Upper lobe of left lung (tissue), 4 donors: ENCODE measurements around the gene CSNK2A2.

Experiments
- CTCF ChIP-seq, 6 experiments: fragments of 450-650 bp in 4 of 6; fragments of 200-600 bp in 2 of 6; sonication (generic) in 2 of 6; IDR thresholded peaks; one replicate each; pipeline ENCODE4 v1.5.1; 2016 to 2019; ENCODE audit warnings: antibody characterized with exemption in 6 of 6
- POLR2A ChIP-seq, 4 donors: fragments of 450-650 bp; IDR thresholded peaks; one replicate each; pipeline ENCODE4 v1.5.1; 2016 to 2017; ENCODE audit warnings: antibody characterized with exemption in 4 of 4, mild to moderate bottlenecking in 2 of 4

GRCh38 chr16:58170223-58170622 is 27.7 kb downstream of the CSNK2A2 start:
- TF ChIP-seq CTCF (IDR thresholded peaks at IDR 0.05) (no peak), POLR2A (IDR thresholded peaks at IDR 0.05) (no peak)
